ENCODE data around the gene DDX10. TPM values are rescaled to one million over a fixed set of nuclear protein-coding genes. Genes with fewer than 3 reads are reported as not detected.

DDX10 gene
- total RNA-seq, result 18.3 TPM
- long read RNA-seq, transcript DDX10-201 (18 exons, 3,264 nt), result major isoform, 44 of 49 reads
- long read RNA-seq, partial matches to known transcripts, result 3 of 49 reads
- long read RNA-seq, other reads (novel, unspliced or antisense), result 2 of 49 reads

- Histone ChIP-seq H3K27ac (peak within 1 kb of the TSS; percentile 67), H3K36me3 (no peaks in the 10 kb centered on the region), H3K4me3 (peak within 1 kb of the TSS; percentile 79), H3K27me3 (no peaks in the 10 kb centered on the region), H3K4me1 (peaks cover 20% of the 10 kb centered on the region), H3K9me3 (no peaks in the 10 kb centered on the region)
- intact Hi-C loops (cut with DNase I), result no loop called here
- ATAC-seq (peak; percentile 100), DNase-seq (peak; percentile 97)
- TF ChIP-seq CTCF (IDR thresholded peaks at IDR 0.05), result peak; percentile 22
Measured at GRCh38 chr11:108664730-108665525, at the start of gene DDX10. Gene DDX10, plus strand, starts transcription at chr11:108665069. Its CDS starts 85 bp downstream, at chr11:108665154.

GRCh38 chr11:108616549-108616948, 48.3 kb upstream of the DDX10 start:
- DNase-seq (no peak), ATAC-seq (no peak)
- no peaks in the 10 kb centered on the region for H3K27me3 ChIP-seq
- intact Hi-C loops (cut with DNase I), result no loop called here
- H3K27ac ChIP-seq, result no peak overlapping the region
- no peaks in the 10 kb centered on the region for H3K4me1 ChIP-seq
- no peak for TF ChIP-seq CTCF (IDR thresholded peaks at IDR 0.05)
- H3K9me3 ChIP-seq, result no peaks in the 10 kb centered on the region
- H3K4me3 ChIP-seq, result no peak overlapping the region
- no peaks in the 10 kb centered on the region for H3K36me3 ChIP-seq

- Histone ChIP-seq H3K27me3 (no peaks in the 10 kb centered on the region), H3K27ac (no peak overlapping the region), H3K4me3 (no peak overlapping the region), H3K36me3 (no peaks in the 10 kb centered on the region), H3K9me3 (no peaks in the 10 kb centered on the region), H3K4me1 (no peaks in the 10 kb centered on the region)
- ATAC-seq, result no peak
- intact Hi-C loops (cut with DNase I), result no loop called here
- no peak for TF ChIP-seq CTCF (IDR thresholded peaks at IDR 0.05)
- no peak for DNase-seq
Measured at GRCh38 chr11:108617055-108617454, 47.8 kb upstream of the DDX10 start.

- Histone ChIP-seq H3K36me3 (no peaks in the 10 kb centered on the region), H3K27ac (no peak overlapping the region), H3K4me1 (no peaks in the 10 kb centered on the region), H3K9me3 (no peaks in the 10 kb centered on the region), H3K4me3 (no peak overlapping the region), H3K27me3 (no peaks in the 10 kb centered on the region)
- intact Hi-C loops (cut with DNase I), result no loop called here
- DNase-seq (no peak), ATAC-seq (no peak)
- TF ChIP-seq CTCF (IDR thresholded peaks at IDR 0.05), result no peak
Measured at GRCh38 chr11:108618529-108618928, 46.3 kb upstream of the DDX10 start.

- ATAC-seq, result no peak
- no peak for TF ChIP-seq CTCF (IDR thresholded peaks at IDR 0.05)
- no peaks in the 10 kb centered on the region for H3K36me3 ChIP-seq
- no peak overlapping the region for H3K4me3 ChIP-seq
- H3K27me3 ChIP-seq, result no peaks in the 10 kb centered on the region
- no peak for DNase-seq
- intact Hi-C loops (cut with DNase I), result no loop called here
- H3K9me3 ChIP-seq, result no peaks in the 10 kb centered on the region
- no peak overlapping the region for H3K27ac ChIP-seq
- no peaks in the 10 kb centered on the region for H3K4me1 ChIP-seq
Measured at GRCh38 chr11:108620958-108621772, 43.7 kb upstream of the DDX10 start.

All from upper lobe of right lung (tissue), 1 donor.